GM12874 (cell line): Measurements from ENCODE around the gene C2orf68.

Experiments used
- CTCF ChIP-seq: IDR thresholded peaks from 2 replicates; pipeline ENCODE4 v1.5.1; 2011; ENCODE audit warnings: low read depth, mild to moderate bottlenecking, control low read depth, low read length, moderate library complexity; ENCODE audit not compliant: insufficient read depth

Gene C2orf68

GRCh38 chr2:85591563-85591962, 20.3 kb downstream of the C2orf68 start:
- TF ChIP-seq CTCF, result no peak

GRCh38 chr2:85590950-85591349, 20.9 kb downstream of the C2orf68 start:
- TF ChIP-seq CTCF, result no peak

- TF ChIP-seq CTCF, result no peak
These were observed 21.7 kb downstream of the C2orf68 start for GRCh38 chr2:85589982-85590791.

- TF ChIP-seq CTCF, result no peak
These were observed 22.7 kb downstream of the C2orf68 start for GRCh38 chr2:85589181-85589580.

GRCh38 chr2:85588645-85589044, 23.2 kb downstream of the C2orf68 start:
- TF ChIP-seq CTCF, result no peak

GRCh38 chr2:85588236-85588635, 23.6 kb downstream of the C2orf68 start:
- no peak for TF ChIP-seq CTCF

DNA sequence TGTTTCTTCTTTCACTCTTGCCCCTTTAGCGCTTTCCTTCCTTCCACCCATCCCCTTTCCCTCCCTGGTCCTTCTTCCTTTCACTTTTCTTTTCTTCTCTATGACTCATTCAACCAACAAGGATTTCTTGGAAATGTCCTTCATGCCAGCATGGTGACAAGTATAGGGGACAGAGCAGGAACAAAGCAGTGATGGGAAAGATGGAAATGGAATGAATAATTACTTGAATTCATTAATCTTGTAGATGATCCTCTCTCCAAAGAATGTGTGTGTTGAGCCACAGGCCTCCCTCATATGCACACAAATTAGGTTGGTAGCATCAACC, 26.1 kb downstream of the C2orf68 start:
- no peak for TF ChIP-seq CTCF
